Heart left ventricle (tissue), 13 donors: Measurements from ENCODE around the gene FUT3.

Experiments used
- POLR2A ChIP-seq, 2 donors: fragments of 450-650 bp; IDR thresholded peaks; one replicate each; pipeline ENCODE4 v1.6.1; 2017; ENCODE audit warnings: antibody characterized with exemption in 2 of 2, mild to moderate bottlenecking in 2 of 2, moderate library complexity in 2 of 2
- TF ChIP-seq, protein P1 (sequence below), 12 donors: fragments of 200-600 bp; sonication (generic) in 4 of 12; IDR thresholded peaks; one replicate each; pipeline versions ENCODE4 v1.5.0 to v1.8.0; 2018 to 2022; ENCODE audit warnings: antibody characterized with exemption in 12 of 12, mild to moderate bottlenecking in 5 of 12
- donor health status: ischemic (EF 13 %, LVEDD 7.1; RV severe dilation, severe dysfunction).
- donor health status: DM: no; HTN: yes; CAD: no.
- donor health status: DM: no; HTN: no; CAD: no.
- donor health status: ischemic (EF 25% LVEDD 6.9; RV normal size, moderate dysfunction).
- donor health status: ischemic (EF 25% LVEDD 5.7; RV mildly dilated, moderate dysfunction).
- donor health status: ischemic (EF 35%, LVEDD 5.7; RV mildly dilated, moderate dysfunction).
- donor health status: nonischemic (EF 11% LVEDD 7.7; RV severe dilation, severe dysfunction).
- donor health status: DM: yes; HTN: yes; CAD: no.
- donor health status: PGD.
- donor health status: ischemic (EF 29% LVEDD 5.4; RV normal size, mild dysfunction).
- donor health status: nonischemic (EF 23%, LVEDD 6.1; RV moderate dilation, normal function).

GRCh38 chr19:5809469-5809868 lies 41.8 kb downstream of the FUT3 start:
- TF ChIP-seq, protein P1, sequence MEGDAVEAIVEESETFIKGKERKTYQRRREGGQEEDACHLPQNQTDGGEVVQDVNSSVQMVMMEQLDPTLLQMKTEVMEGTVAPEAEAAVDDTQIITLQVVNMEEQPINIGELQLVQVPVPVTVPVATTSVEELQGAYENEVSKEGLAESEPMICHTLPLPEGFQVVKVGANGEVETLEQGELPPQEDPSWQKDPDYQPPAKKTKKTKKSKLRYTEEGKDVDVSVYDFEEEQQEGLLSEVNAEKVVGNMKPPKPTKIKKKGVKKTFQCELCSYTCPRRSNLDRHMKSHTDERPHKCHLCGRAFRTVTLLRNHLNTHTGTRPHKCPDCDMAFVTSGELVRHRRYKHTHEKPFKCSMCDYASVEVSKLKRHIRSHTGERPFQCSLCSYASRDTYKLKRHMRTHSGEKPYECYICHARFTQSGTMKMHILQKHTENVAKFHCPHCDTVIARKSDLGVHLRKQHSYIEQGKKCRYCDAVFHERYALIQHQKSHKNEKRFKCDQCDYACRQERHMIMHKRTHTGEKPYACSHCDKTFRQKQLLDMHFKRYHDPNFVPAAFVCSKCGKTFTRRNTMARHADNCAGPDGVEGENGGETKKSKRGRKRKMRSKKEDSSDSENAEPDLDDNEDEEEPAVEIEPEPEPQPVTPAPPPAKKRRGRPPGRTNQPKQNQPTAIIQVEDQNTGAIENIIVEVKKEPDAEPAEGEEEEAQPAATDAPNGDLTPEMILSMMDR (IDR thresholded peaks at IDR 0.05): no peak
- TF ChIP-seq POLR2A (IDR thresholded peaks at IDR 0.05): no peak
